LNCAP (cell line): ENCODE data around the gene PPIL1.

Source experiments
- CTCF ChIP-seq: fragments of 450-650 bp; IDR thresholded peaks from 2 replicates; pipeline ENCODE4 v1.5.1; 2017; ENCODE audit warnings: mild to moderate bottlenecking

PPIL1 gene

DNA sequence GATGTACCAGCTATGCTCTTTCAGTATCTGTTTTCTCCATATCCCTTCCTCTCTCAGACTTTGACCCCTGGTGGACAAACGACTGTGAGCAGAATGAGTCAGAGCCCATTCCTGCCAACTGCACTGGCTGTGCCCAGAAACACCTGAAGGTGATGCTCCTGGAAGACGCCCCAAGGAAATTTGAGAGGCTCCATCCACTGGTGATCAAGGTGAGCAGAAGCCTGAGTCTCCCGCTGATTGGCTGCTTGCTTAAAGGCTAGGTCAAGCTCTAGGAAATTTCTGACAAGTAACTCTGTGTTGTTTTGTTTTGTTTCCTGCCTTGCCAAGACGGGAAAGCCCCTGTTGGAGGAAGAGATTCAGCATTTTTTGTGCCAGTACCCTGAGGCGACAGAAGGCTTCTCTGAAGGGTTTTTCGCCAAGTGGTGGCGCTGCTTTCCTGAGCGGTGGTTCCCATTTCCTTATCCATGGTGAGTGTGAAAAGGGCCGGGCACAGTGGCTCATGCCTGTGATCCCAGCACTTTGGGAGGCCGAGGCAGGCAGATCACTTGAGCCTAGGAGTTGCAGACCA lies 39.7 kb upstream of the PPIL1 start:
- TF ChIP-seq CTCF, result peak; percentile 39; the same call in 1 of the 2 replicates

GRCh38 chr6:36913082-36913481 lies 38.5 kb upstream of the PPIL1 start:
- no peak for TF ChIP-seq CTCF

DNA sequence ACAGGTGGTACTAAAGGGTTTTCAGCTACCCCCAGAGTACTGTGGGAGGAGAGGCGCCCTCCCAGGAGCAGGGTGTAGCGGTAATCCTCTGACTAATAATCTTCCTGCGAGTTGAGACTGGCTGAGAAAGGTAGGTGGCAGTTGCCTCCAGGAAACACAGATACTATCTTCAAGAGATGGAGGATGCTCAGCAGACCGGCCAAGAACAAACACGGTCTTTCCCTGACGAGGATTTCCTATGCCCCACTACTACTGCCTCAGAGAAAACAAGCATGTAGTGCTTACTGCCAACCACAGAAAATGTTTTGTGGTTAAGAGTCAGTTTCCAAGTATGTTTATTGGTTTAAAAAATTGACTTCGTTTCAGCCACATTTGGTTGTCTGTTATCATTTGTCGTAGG lies 38.0 kb upstream of the PPIL1 start:
- TF ChIP-seq CTCF, result no peak

DNA sequence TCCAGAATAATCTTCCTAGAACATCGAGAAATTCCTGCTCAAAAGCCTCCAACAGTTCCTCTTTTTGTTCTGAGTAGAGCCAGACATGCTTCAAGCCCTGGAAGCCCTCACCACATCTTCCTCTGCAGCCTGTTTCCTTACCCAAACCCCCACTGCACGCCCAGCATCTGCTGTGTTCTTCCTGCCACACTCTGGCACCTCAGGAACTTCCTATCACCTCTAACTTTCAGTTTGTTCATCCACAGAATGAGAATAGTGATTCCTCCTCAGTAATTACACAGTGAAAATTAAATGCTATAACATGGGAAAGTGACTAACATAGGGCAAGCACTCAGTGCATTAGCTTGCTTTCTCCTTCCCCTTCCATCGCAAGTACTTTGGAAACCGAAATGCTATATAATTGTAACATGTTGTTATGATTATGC lies 37.4 kb upstream of the PPIL1 start:
- no peak for TF ChIP-seq CTCF

DNA sequence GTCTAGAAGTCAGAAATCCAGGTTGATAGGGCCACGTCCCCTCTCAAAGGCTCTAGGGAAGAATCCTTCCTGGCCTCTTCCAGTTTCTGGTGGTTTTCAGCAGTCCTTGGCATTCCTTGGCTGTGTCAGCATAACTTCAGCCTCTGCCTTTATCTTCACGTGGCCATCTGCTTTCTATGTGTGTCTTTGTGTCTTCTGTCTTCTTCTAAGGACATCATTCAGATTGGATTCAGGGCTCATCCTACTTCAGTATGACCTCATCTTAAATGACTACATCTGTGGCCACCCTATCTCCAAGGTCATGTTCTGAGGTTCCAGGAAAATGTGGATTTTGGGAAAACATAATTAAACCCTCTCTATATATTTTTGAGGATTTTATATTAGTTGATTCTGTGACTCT lies 34.1 kb upstream of the PPIL1 start:
- TF ChIP-seq CTCF, result no peak

DNA sequence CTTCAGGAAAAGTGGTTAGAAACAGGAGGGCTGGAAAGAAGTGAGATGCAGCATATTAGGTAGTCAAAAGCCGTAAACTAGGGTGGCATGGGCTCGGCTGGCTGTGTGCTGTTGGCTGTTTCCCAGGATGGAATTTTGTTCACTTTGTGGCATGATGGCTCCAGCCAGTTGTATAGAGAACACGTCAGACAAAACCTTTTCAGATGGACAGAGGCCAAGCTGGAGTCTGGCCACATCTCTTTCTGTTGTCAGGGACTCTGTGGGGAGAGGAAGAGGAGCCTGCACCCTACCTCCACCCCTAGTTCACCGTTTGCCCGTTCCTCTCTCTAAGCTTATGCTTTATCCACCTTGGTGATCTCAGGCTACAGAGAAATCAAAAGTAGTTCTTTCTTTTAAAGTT lies 33.2 kb upstream of the PPIL1 start:
- TF ChIP-seq CTCF, result no peak

DNA sequence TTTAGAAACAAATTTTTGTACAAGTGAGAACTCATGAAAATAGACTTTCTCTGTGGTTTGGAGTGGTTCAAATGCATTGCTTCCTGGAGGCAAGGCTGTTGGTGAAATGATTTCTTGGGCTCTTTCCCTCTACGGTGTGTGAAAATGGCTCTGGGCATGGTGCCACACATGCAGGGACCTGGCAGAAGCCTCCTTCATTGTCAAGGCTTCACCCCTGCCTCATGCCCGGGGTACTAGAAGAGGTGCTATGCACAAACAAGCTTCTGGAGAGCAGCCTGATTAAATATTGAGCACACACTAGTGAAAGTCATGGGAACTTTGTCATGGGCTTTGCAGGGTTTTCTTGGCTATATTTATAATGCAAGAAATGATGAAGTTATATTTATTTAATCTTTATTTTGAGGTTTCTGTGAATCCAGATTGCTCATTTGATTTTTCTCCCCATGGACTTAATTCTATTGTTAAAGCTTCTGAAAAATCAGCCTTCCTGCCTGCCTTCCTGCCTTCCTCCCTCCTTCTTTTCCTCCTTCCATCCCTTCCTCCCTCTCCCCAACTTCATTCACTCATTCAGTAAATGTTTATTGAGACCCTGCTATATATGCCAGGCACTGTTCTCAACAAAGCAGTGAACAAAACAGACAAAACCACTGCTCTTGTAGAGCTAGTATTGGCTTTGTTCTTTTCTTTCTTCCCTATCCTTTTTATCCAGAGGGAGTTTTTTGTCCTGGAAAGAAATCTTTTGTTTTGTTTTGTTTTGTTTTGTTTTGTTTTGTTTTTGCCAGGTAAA lies 32.1 kb upstream of the PPIL1 start:
- no peak for TF ChIP-seq CTCF
